C1 segment of cervical spinal cord (tissue), 14 donors: ENCODE results near the gene LTBP1.
"Not testable (repeated sequence)": the region's sequence is repeated elsewhere in the genome, so short reads cannot be mapped to it uniquely, and the experiment has no call there.

Experiments used
- DNase-seq, 14 donors: peaks; one replicate each; lab custom pipeline; 2025; lab: John Stamatoyannopoulos, UW

Gene LTBP1

GRCh38 chr2:33342705-33343104, 396.0 kb downstream of the LTBP1 start:
- DNase-seq = no peak

- DNase-seq = no peak
Observed at GRCh38 chr2:33343387-33343895, 396.7 kb downstream of the LTBP1 start.

- no peak for DNase-seq
Observed at GRCh38 chr2:33344230-33344629, 397.5 kb downstream of the LTBP1 start.

DNA sequence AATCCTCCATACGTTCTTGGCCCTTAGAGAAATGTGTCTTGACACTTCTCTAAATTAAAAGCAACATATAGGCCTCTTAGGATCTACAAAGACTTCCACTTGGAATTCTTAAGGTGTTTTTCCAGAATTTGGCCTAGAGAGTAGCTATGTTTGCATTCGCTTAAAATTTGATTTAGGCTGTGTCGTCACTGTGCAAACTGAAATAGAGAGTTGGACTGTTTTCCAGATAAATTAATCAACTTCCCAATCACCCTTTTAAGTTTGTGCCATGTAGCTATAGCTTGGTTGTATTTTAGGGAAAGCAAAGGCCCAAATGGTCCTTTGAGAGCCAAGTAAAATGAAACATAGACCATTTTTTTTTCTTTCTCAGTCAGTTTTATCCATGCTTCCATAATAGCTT, 401.1 kb downstream of the LTBP1 start:
- no peak for DNase-seq

DNA sequence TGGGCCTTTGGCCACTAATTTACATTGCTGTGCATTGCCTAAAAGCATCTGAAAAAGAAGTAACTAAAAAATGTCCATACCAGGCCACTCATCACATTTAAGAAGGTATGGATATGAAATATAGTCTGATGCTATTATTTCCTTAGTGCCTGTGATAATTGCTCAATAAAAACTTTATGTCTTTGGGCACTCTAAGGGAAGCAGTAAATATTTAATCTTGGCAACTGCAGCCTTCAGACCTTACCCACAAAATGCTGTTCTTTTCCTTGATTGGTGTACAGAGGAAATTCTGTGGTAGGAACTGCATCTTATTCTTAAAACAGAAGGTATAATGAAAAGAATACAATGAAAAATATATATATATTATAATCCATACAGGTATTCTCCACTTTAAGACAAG, 403.9 kb downstream of the LTBP1 start:
- DNase-seq = no peak

DNA sequence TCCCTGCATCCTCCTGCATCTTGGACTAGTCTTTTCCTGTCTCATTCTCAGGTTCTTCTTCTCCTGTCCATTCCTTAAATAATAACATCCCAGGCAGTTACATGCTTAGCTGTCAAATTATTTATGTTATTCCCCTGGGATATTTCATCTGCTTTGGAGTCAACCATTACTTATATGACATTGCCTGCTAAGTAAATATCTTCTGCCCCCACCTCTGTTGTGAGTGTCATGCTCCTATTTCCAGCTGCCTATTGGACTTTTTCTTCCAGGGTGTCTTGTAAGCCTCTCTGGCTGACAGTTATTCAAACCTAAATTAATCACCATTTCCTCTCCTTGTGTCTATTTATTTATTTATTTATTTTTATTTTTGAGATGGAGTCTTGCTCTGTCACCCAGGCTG, 405.0 kb downstream of the LTBP1 start:
- DNase-seq = no peak

DNA sequence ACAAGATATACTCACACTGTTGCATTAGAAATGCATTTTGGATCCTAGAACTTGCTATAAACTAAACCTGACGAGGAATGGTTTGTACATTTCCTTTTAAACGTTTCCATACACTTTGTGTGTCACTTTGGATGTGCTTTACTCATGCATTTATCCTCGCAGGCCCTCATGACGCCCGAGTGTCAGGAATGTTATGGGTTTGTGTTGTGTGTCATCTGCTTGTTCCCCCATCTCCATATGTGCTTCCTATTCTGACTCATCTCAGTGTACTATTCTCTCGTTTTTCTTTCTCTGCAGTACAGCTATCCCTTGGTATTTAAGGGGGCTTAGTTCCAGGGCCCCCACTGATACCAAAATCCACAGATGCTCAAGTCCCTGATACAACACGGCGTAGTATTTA, 408.2 kb downstream of the LTBP1 start:
- DNase-seq = no peak

- no peak for DNase-seq
Observed at GRCh38 chr2:33358878-33359277, 412.1 kb downstream of the LTBP1 start.

DNA sequence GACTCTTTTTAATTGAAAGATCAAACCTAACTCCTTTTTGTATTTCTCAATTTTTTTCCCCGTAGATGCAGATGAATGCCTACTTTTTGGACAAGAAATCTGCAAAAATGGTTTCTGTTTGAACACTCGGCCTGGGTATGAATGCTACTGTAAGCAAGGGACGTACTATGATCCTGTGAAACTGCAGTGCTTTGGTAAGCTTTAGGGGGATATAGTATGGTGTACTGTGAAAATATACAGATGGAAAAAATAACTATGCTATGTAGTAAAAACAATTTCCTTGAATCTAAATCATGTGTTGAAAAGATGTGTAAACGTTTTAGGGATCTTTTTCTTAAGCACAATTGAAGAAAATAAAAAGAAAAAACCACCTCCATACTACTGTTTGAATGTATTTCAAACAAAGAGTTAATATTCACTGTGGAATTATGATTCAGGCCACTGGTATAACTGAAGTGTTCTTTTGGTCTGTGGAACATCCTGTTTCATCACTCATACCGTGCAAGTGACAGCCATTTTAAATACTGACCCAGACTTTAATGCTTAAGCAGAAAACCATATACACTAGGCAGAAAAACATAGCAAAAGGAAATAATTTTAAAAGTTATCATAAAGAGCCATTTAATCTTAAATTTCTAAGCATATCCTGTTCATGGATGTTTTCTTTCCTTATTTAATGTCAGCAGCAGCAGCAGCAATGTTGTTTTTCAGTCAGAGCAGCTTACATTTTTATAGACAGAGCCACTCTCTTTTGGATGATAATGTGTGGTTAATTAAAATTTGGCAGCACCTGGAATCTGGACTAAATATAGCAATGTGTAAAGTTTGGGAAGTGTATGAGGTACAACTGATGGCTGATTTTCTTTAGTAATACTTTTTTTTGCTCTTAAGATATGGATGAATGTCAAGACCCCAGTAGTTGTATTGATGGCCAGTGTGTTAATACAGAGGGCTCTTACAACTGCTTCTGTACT, 416.9 kb downstream of the LTBP1 start:
- no peak for DNase-seq

DNA sequence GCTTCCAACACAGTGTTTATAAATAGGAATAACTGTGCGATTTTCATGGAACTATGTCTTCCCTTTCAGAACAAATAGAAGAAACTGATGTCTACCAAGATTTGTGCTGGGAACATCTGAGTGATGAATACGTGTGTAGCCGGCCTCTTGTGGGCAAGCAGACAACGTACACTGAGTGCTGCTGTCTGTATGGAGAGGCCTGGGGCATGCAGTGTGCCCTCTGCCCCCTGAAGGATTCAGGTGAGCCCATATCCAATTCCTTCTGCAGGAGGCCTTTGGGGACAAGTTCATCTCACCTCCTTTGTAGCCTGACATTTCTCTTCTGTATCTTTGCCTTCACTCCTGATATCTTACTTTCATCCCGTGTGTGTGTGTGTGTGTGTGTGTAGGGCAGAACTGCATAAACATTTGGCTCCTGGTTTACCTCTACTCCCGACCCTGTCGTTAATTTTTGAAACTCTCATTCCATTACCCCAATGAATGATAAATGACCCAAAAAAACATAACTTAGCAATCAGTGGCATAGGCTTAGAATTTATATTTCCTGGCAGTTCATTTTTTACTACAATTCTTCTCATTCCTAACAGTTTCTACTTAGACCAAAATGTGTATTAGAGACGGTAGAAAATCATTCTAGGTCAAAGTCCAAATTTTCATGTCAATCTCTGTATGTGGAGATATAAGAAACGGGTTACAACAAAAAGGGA, 418.7 kb downstream of the LTBP1 start:
- no peak for DNase-seq

GRCh38 chr2:33366473-33366872, 419.7 kb downstream of the LTBP1 start:
- DNase-seq = peak in 6 of 14 donors; percentile 9 to 48 (median 19)

- DNase-seq = not testable (repeated sequence)
Observed at GRCh38 chr2:33368524-33368923, 421.8 kb downstream of the LTBP1 start.

GRCh38 chr2:33369191-33369590, 422.4 kb downstream of the LTBP1 start:
- no peak for DNase-seq

DNA sequence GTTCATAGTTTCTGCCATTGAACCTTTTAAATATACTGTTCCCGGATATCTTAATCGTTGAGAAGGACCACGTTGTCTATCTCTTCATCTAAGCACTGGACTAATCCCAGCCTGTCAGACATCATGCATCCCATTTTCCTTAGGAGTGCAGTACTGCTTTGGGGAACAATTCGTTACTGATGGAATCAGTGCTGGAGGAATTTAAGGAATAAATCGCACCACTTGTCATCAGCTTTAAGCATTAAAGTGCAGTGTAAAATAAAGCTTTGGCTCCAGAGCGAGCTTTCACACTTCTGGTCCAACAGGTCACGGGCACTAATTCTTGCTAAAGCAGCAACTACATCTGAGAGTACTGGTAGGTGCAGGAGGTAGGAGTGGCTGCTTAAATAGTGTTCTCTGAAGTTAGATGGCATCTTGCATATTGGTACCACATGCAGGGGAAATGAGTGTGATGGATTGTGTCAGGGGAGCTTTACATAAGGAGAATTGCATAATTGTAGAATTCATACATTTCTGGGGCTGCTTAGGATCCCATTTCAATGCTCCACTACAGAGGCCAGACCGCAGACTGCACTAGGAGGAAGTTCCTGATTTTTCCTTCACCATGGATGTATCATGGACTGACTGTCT, 424.0 kb downstream of the LTBP1 start:
- no peak for DNase-seq

GRCh38 chr2:33371304-33372090, 424.7 kb downstream of the LTBP1 start:
- DNase-seq = peak in 1 of 14 donors; percentile 12

GRCh38 chr2:33372940-33373553, 426.3 kb downstream of the LTBP1 start:
- no peak for DNase-seq

DNA sequence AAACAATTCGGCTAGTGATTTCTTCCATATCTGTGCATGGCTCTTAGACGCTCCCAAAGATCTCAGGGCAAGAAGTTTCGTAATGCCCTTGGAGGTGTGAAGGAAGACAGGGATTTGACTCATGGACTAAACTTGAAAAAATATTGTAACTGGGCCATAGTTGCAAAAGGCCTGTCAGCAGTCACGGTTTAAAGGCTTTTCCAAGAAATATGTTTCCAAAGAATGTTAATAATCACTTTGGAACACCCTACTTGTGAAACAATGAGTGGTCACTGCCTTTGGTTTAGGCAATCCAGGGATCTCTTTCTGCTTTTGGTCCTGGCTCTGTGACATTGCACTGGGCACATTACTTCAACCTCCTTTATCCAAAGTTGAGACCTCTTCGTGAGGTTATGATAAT, 427.2 kb downstream of the LTBP1 start:
- DNase-seq = no peak

DNA sequence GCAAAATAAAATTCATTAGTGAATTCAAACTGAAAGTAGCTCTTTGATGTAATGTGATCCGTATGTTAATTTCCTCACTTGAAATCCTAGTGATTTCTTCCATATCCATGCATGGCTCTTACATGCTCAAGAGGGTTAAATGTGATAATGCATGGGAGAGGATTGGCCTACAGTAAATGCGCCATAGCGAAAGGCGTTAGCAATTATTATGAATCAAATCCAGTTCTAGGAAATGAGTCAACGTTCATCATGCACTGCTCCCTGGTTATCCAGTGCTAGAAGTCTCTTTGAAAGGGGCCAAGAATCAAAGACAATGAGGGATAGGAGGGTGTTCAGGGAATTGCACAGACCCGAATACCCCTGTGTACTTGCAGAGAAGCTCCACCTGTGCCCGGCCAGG, 428.3 kb downstream of the LTBP1 start:
- DNase-seq = no peak

- DNase-seq = no peak
Observed at GRCh38 chr2:33377048-33377447, 430.3 kb downstream of the LTBP1 start.

DNA sequence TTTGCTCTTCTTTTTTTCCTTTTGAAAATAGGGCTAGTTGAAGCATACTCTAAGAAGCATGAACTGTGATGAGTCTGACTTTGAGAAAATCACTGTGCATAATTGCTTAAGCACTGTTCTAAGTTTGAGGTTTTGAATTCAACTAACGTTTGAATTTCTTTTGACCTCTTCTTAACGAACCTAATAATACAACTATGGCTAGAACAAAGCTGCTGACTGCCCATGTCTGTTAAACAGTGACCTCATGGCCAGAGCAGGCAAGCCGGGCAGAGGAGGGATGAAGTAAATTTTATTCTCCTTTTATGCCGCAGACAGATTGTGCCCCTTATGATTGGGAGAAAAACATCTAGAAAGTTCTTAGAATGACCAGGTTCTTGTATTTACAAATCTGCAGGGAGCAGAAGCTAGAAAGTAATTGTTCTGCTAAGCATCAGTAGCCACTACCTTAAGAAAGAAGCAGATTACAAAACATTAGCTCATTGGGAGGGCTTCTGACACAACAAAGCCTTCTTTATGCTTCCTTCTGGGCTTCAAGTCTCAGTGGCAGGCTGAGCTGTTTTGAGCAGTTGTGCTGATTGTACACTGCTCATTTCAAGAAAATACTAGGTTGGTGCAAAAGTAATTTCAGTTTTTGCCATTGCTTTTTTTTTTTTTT, 431.9 kb downstream of the LTBP1 start:
- DNase-seq = peak in 3 of 14 donors; percentile 6 to 34 (median 30)
